ENCODE measurements around the gene NCL. TPM values are rescaled to one million over a fixed set of nuclear protein-coding genes. Genes with fewer than 3 reads are reported as not detected.
A peak's percentile ranks its signal among the peaks of the same experiment; 100 is the strongest.
"Not testable (repeated sequence)": the region's sequence is repeated elsewhere in the genome, so short reads cannot be mapped to it uniquely, and the experiment has no call there.

NCL gene
- total RNA-seq, 5 donors from 2014 or later (not counting 1 experiment from before 2014, with no cell fraction given) = 358 to 468 (median 397) TPM

- ChIA-PET CTCF (interaction anchor here in 1 of 2 donors (0.5 kb wide), 1 partner anchor 15 kb away, joined by 3 read pairs; no protein-coding TSS in a partner anchor), POLR2A (interaction anchor here in 1 of 2 donors (0.6 kb wide), 1 partner anchor 803 kb away, joined by 3 read pairs; no protein-coding TSS in a partner anchor)
- H3K27me3 ChIP-seq (replicated peaks in 1 of 2; ENCODE audit: control insufficient read depth in 2 of 2, extremely low read depth in 1 of 2, insufficient read depth in 2 of 2, low read length in 1 of 2) = peaks cover 0 to under 1% of the 10 kb centered on the region in 2 experiments
- Mint-ChIP-seq H3K36me3 (peaks cover 15% of the 10 kb centered on the region), H3K9me3 (no peaks in the 10 kb centered on the region), H3K27ac (no peak overlapping the region), H3K27me3 (no peaks in the 10 kb centered on the region), H3K4me3 (peak overlapping the region in 1 of 3 donors; percentile 58), H3K4me1 (peaks cover 22 to 46% (median 23%) of the 10 kb centered on the region in 3 donors)
- H3K27ac ChIP-seq (ENCODE audit: low read length) = no peak overlapping the region
- H3K9me3 ChIP-seq = no peaks in the 10 kb centered on the region
- peaks cover 18 to 32% of the 10 kb centered on the region in 2 experiments for H3K4me1 ChIP-seq (ENCODE audit: control insufficient read depth in 1 of 2, extremely low read depth in 1 of 2, insufficient read depth in 2 of 2, low read length in 2 of 2)
- ATAC-seq (replicated peaks in 1 of 4) = no peak
- H3K36me3 ChIP-seq (ENCODE audit: control insufficient read depth in 2 of 2, extremely low read depth in 1 of 2, insufficient read depth in 1 of 2, low read length in 1 of 2) = peaks cover 0 to 8% of the 10 kb centered on the region in 2 donors
- DNase-seq = no peak
- 89% methylated on average over 3 of the region's 4 CpGs for whole genome bisulfite sequencing (ENCODE audit: insufficient coverage)
- H3K4me3 ChIP-seq (ENCODE audit: control insufficient read depth in 1 of 2, extremely low read depth in 1 of 2, low read length in 1 of 2) = no peak overlapping the region
Measured at GRCh38 chr2:231467016-231467545, 2.8 kb upstream of the NCL start.

GRCh38 chr2:231464576-231465540, 574 bp upstream of the NCL start:
- Mint-ChIP-seq H3K4me3 (peak overlapping the region; percentile 94 to 97 (median 95)), H3K27ac (peak overlapping the region; percentile 98 to 99), H3K36me3 (peaks cover 34% of the 10 kb centered on the region), H3K9me3 (no peaks in the 10 kb centered on the region), H3K27me3 (no peaks in the 10 kb centered on the region), H3K4me1 (peaks cover 42 to 62% (median 43%) of the 10 kb centered on the region in 3 donors)
- no peaks in the 10 kb centered on the region for H3K9me3 ChIP-seq
- H3K27ac ChIP-seq (ENCODE audit: low read length) = peak overlapping the region; percentile 99
- DNase-seq (peak in 34 of 35 experiments; percentile 91 to 99 (median 96)), ATAC-seq (replicated peaks in 1 of 4) (peak in 2 of 4 experiments; percentile 8 to 89)
- POLR2A ChIA-PET = interaction anchor here (0.6 to 2.7 kb wide), 16 partner anchors 10 to 1398 kb away, joined by 3 to 24 read pairs (median 4); partner anchors contain the start of gene PSMD1 (in 1 of the 2)
- H3K36me3 ChIP-seq (ENCODE audit: control insufficient read depth in 2 of 2, extremely low read depth in 1 of 2, insufficient read depth in 1 of 2, low read length in 1 of 2) = peaks cover 3 to 30% of the 10 kb centered on the region in 2 donors
- H3K4me3 ChIP-seq (ENCODE audit: control insufficient read depth in 1 of 2, extremely low read depth in 1 of 2, low read length in 1 of 2) = peak overlapping the region; percentile 89 to 91
- peaks cover 20 to 44% of the 10 kb centered on the region in 2 experiments for H3K4me1 ChIP-seq (ENCODE audit: control insufficient read depth in 1 of 2, extremely low read depth in 1 of 2, insufficient read depth in 2 of 2, low read length in 2 of 2)
- CTCF ChIA-PET = interaction anchor here (0.5 to 4.2 kb wide), 9 partner anchors 9 to 242 kb away, joined by 3 to 36 read pairs (median 4); no protein-coding TSS in a partner anchor
- H3K27me3 ChIP-seq (replicated peaks in 1 of 2; ENCODE audit: control insufficient read depth in 2 of 2, extremely low read depth in 1 of 2, insufficient read depth in 2 of 2, low read length in 1 of 2) = no peaks in the 10 kb centered on the region
- under 1% methylated on average over 74 of the region's 81 CpGs for WGBS (ENCODE audit: insufficient coverage)

GRCh38 chr2:231462729-231463465, 1.4 kb downstream of the NCL start:
- peaks cover 20 to 39% of the 10 kb centered on the region in 2 experiments for H3K4me1 ChIP-seq (ENCODE audit: control insufficient read depth in 1 of 2, extremely low read depth in 1 of 2, insufficient read depth in 2 of 2, low read length in 2 of 2)
- peak overlapping the region; percentile 94 to 97 (median 95) for H3K4me3 Mint-ChIP-seq
- no peaks in the 10 kb centered on the region for H3K27me3 Mint-ChIP-seq
- peaks cover 48% of the 10 kb centered on the region for H3K36me3 Mint-ChIP-seq
- 10% methylated on average over 4 of the region's 4 CpGs for WGBS (ENCODE audit: insufficient coverage)
- H3K4me1 Mint-ChIP-seq = peaks cover 52 to 63% (median 57%) of the 10 kb centered on the region in 3 donors
- H3K9me3 Mint-ChIP-seq = no peaks in the 10 kb centered on the region
- DNase-seq (no peak), ATAC-seq (replicated peaks in 1 of 4) (no peak)
- peak overlapping the region; percentile 74 to 91 for H3K4me3 ChIP-seq (ENCODE audit: control insufficient read depth in 1 of 2, extremely low read depth in 1 of 2, low read length in 1 of 2)
- ChIA-PET CTCF (interaction anchor here (1.1 to 4.2 kb wide), 5 partner anchors 10 to 54 kb away, joined by 3 to 36 read pairs (median 4); no protein-coding TSS in a partner anchor), POLR2A (interaction anchor here (0.7 to 2.7 kb wide), 4 partner anchors 8 to 1540 kb away, joined by 4 to 19 read pairs (median 9); no protein-coding TSS in a partner anchor)
- peaks cover 3 to 49% of the 10 kb centered on the region in 2 donors for H3K36me3 ChIP-seq (ENCODE audit: control insufficient read depth in 2 of 2, extremely low read depth in 1 of 2, insufficient read depth in 1 of 2, low read length in 1 of 2)
- peak overlapping the region; percentile 99 for H3K27ac ChIP-seq (ENCODE audit: low read length)
- H3K27me3 ChIP-seq (replicated peaks in 1 of 2; ENCODE audit: control insufficient read depth in 2 of 2, extremely low read depth in 1 of 2, insufficient read depth in 2 of 2, low read length in 1 of 2) = no peaks in the 10 kb centered on the region
- no peaks in the 10 kb centered on the region for H3K9me3 ChIP-seq
- peak overlapping the region; percentile 98 to 99 for H3K27ac Mint-ChIP-seq

GRCh38 chr2:231461516-231461971, 2.7 kb downstream of the NCL start:
- no peaks in the 10 kb centered on the region for H3K9me3 ChIP-seq
- ATAC-seq (replicated peaks in 1 of 4) = no peak
- Mint-ChIP-seq H3K4me1 (peaks cover 53 to 64% (median 61%) of the 10 kb centered on the region in 3 donors), H3K4me3 (peak overlapping the region in 2 of 3 donors; percentile 47 to 97), H3K36me3 (peaks cover 62% of the 10 kb centered on the region), H3K27ac (peak overlapping the region; percentile 41 to 78), H3K27me3 (no peaks in the 10 kb centered on the region), H3K9me3 (no peaks in the 10 kb centered on the region)
- no peak for DNase-seq
- CTCF ChIA-PET = interaction anchor here in 1 of 2 donors (1.6 to 4.2 kb wide), 2 partner anchors 9 to 56 kb away, joined by 3 to 36 read pairs; no protein-coding TSS in a partner anchor
- H3K36me3 ChIP-seq (ENCODE audit: control insufficient read depth in 2 of 2, extremely low read depth in 1 of 2, insufficient read depth in 1 of 2, low read length in 1 of 2) = peaks cover 3 to 63% of the 10 kb centered on the region in 2 donors
- H3K4me1 ChIP-seq (ENCODE audit: control insufficient read depth in 1 of 2, extremely low read depth in 1 of 2, insufficient read depth in 2 of 2, low read length in 2 of 2) = peaks cover 20 to 39% of the 10 kb centered on the region in 2 experiments
- WGBS (ENCODE audit: insufficient coverage) = 66% methylated on average over 8 of the region's 8 CpGs
- POLR2A ChIA-PET = no interaction called here
- no peaks in the 10 kb centered on the region for H3K27me3 ChIP-seq (replicated peaks in 1 of 2; ENCODE audit: control insufficient read depth in 2 of 2, extremely low read depth in 1 of 2, insufficient read depth in 2 of 2, low read length in 1 of 2)
- no peak overlapping the region for H3K27ac ChIP-seq (ENCODE audit: low read length)
- no peak overlapping the region for H3K4me3 ChIP-seq (ENCODE audit: control insufficient read depth in 1 of 2, extremely low read depth in 1 of 2, low read length in 1 of 2)

- not testable (repeated sequence) for H3K9me3 Mint-ChIP-seq; H3K4me3 ChIP-seq (ENCODE audit: control insufficient read depth in 1 of 2, extremely low read depth in 1 of 2, low read length in 1 of 2); ATAC-seq (replicated peaks in 1 of 4); H3K27me3 Mint-ChIP-seq; H3K27ac ChIP-seq (ENCODE audit: low read length); DNase-seq; H3K27me3 ChIP-seq (replicated peaks in 1 of 2; ENCODE audit: control insufficient read depth in 2 of 2, extremely low read depth in 1 of 2, insufficient read depth in 2 of 2, low read length in 1 of 2); H3K9me3 ChIP-seq
- no CpG with 5 or more reads among the region's 10 CpGs for WGBS (ENCODE audit: insufficient coverage)
- Mint-ChIP-seq H3K4me1 (peaks cover 53 to 61% (median 59%) of the 10 kb centered on the region in 3 donors), H3K36me3 (peaks cover 69% of the 10 kb centered on the region), H3K27ac (peak overlapping the region in 1 of 2 donors; percentile 26), H3K4me3 (peak overlapping the region in 2 of 3 donors; percentile 1 to 97)
- POLR2A ChIA-PET = interaction anchor here in 1 of 2 donors (0.7 to 0.9 kb wide), 3 partner anchors 9 to 237 kb away, joined by 3 to 4 read pairs (median 3); no protein-coding TSS in a partner anchor
- CTCF ChIA-PET = interaction anchor here (0.6 to 0.7 kb wide), 2 partner anchors 10 to 22 kb away, joined by 3 to 5 read pairs; no protein-coding TSS in a partner anchor
- Histone ChIP-seq H3K36me3 (ENCODE audit: control insufficient read depth in 2 of 2, extremely low read depth in 1 of 2, insufficient read depth in 1 of 2, low read length in 1 of 2) (peaks cover 3 to 70% of the 10 kb centered on the region in 2 donors), H3K4me1 (ENCODE audit: control insufficient read depth in 1 of 2, extremely low read depth in 1 of 2, insufficient read depth in 2 of 2, low read length in 2 of 2) (peaks cover 20 to 39% of the 10 kb centered on the region in 2 experiments)
Measured at GRCh38 chr2:231460841-231461240, 3.4 kb downstream of the NCL start.
